ENCODE results near the gene OLA1. TPM values are rescaled to one million over a fixed set of nuclear protein-coding genes. Genes with fewer than 3 reads are reported as not detected.

The OLA1 gene
- polyA plus RNA-seq, 1 donor from 2014 or later = 134 TPM

DNA sequence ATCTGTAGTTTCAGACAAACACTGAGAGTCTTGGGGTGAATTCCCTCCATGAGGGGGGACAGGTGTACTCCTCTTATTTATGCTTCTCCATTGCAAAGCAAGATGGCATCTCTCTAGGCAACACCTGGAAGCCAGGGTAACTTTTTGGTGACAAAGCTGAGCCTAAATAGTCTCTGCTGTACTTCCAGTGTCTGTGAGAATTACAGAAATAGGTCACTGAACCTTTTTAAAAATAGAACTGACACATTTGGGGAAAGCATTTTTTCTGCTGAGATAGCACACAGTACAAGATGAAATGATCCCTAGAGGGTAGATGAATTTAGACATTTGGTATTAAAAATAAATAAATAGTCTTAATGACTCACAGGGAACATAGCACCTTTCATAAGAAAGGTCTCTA lies 211.5 kb downstream of the OLA1 start:
- H3K27ac ChIP-seq (ENCODE audit: low read length) = no peak overlapping the region
- no peaks in the 10 kb centered on the region for H3K9me3 ChIP-seq (ENCODE audit: low read length)
- H3K9me2 ChIP-seq (ENCODE audit: insufficient read depth, low read length) = no peaks in the 10 kb centered on the region
- H3F3A ChIP-seq (ENCODE audit: insufficient read depth, low read length, poor library complexity, severe bottlenecking) = no peaks in the 10 kb centered on the region
- H3K79me2 ChIP-seq (replicated peaks; ENCODE audit: insufficient read depth, low read length) = no peaks in the 10 kb centered on the region
- H3K36me3 ChIP-seq (ENCODE audit: insufficient read depth, low read length) = no peaks in the 10 kb centered on the region
- H3K27me3 ChIP-seq (ENCODE audit: insufficient read depth, low read depth, low read length) = no peaks in the 10 kb centered on the region
- no peak overlapping the region for H3K9ac ChIP-seq (ENCODE audit: low read length)
- H2AFZ ChIP-seq (ENCODE audit: low read depth, low read length) = no peak overlapping the region
- H4K20me1 ChIP-seq (ENCODE audit: insufficient read depth) = no peaks in the 10 kb centered on the region
- TF ChIP-seq POLR2AphosphoS5 (IDR thresholded peaks at IDR 0.05) (no peak), TAF1 (IDR thresholded peaks at IDR 0.05; ENCODE audit: low read depth) (no peak), RAD21 (conservative IDR thresholded peaks at IDR 0.05) (no peak), EZH2 (IDR thresholded peaks at IDR 0.05; ENCODE audit: borderline replicate concordance, insufficient read depth, low read length, poor library complexity, severe bottlenecking) (no peak)
- H3K4me3 ChIP-seq (ENCODE audit: low read length) = no peak overlapping the region
- H3K4me2 ChIP-seq (ENCODE audit: low read length) = no peak overlapping the region

DNA sequence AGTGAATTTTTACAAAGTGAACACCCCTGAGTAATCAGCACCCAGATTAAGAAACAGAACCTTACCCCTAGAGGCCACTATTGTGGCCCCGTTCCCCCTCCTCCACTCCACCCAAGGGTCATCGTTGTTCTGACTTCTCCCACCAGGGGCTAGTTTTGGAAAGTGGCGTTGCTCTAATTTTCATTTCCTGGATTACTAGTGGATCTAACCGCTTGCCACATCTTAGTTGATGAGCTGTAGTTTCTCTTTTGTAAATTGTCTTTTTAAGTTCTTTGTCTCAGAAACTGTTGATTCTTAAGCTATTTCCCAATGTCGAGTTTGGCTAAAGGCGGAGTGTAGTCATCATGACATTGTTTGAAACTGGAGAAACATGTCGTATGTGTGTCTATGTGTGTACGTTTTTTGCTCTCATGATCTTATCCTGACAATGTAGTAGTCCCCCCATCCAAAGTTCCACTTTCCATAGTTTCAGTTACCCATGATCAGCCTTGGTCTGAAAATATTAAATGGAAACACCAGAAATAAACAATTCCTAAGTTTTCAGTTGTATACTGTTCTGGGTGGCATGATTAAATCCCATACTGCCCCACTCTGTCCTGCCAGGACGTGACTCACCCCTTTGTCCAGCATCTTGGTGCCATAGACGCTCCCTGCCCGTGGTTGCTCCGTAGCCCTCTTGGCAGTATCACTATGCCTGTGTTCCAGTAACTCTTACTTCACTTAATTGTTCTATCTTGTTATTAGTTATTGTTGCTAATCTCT lies 212.2 kb downstream of the OLA1 start:
- TF ChIP-seq, protein P1, sequence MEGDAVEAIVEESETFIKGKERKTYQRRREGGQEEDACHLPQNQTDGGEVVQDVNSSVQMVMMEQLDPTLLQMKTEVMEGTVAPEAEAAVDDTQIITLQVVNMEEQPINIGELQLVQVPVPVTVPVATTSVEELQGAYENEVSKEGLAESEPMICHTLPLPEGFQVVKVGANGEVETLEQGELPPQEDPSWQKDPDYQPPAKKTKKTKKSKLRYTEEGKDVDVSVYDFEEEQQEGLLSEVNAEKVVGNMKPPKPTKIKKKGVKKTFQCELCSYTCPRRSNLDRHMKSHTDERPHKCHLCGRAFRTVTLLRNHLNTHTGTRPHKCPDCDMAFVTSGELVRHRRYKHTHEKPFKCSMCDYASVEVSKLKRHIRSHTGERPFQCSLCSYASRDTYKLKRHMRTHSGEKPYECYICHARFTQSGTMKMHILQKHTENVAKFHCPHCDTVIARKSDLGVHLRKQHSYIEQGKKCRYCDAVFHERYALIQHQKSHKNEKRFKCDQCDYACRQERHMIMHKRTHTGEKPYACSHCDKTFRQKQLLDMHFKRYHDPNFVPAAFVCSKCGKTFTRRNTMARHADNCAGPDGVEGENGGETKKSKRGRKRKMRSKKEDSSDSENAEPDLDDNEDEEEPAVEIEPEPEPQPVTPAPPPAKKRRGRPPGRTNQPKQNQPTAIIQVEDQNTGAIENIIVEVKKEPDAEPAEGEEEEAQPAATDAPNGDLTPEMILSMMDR (IDR thresholded peaks at IDR 0.05; ENCODE audit: poor library complexity, severe bottlenecking) = no peak
- no peak for TF ChIP-seq EP300 (conservative IDR thresholded peaks at IDR 0.05; ENCODE audit: poor library complexity, severe bottlenecking)
- no peak for TF ChIP-seq RAD21 (conservative IDR thresholded peaks at IDR 0.05)
- TF ChIP-seq SMC3 (conservative IDR thresholded peaks at IDR 0.05; ENCODE audit: poor library complexity) = no peak
- no peak for TF ChIP-seq EZH2 (IDR thresholded peaks at IDR 0.05; ENCODE audit: borderline replicate concordance, insufficient read depth, low read length, poor library complexity, severe bottlenecking)
- no peak for TF ChIP-seq TAF1 (IDR thresholded peaks at IDR 0.05; ENCODE audit: low read depth)
- TF ChIP-seq, protein P2, sequence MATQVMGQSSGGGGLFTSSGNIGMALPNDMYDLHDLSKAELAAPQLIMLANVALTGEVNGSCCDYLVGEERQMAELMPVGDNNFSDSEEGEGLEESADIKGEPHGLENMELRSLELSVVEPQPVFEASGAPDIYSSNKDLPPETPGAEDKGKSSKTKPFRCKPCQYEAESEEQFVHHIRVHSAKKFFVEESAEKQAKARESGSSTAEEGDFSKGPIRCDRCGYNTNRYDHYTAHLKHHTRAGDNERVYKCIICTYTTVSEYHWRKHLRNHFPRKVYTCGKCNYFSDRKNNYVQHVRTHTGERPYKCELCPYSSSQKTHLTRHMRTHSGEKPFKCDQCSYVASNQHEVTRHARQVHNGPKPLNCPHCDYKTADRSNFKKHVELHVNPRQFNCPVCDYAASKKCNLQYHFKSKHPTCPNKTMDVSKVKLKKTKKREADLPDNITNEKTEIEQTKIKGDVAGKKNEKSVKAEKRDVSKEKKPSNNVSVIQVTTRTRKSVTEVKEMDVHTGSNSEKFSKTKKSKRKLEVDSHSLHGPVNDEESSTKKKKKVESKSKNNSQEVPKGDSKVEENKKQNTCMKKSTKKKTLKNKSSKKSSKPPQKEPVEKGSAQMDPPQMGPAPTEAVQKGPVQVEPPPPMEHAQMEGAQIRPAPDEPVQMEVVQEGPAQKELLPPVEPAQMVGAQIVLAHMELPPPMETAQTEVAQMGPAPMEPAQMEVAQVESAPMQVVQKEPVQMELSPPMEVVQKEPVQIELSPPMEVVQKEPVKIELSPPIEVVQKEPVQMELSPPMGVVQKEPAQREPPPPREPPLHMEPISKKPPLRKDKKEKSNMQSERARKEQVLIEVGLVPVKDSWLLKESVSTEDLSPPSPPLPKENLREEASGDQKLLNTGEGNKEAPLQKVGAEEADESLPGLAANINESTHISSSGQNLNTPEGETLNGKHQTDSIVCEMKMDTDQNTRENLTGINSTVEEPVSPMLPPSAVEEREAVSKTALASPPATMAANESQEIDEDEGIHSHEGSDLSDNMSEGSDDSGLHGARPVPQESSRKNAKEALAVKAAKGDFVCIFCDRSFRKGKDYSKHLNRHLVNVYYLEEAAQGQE (IDR thresholded peaks at IDR 0.05; ENCODE audit: borderline replicate concordance) = no peak
- no peak for TF ChIP-seq MXI1 (conservative IDR thresholded peaks at IDR 0.05; ENCODE audit: poor library complexity, severe bottlenecking)
- no peak for TF ChIP-seq POLR2AphosphoS5 (IDR thresholded peaks at IDR 0.05)
- H3K27ac ChIP-seq (ENCODE audit: low read length) = no peak overlapping the region
- H4K20me1 ChIP-seq (ENCODE audit: insufficient read depth) = no peaks in the 10 kb centered on the region
- no peaks in the 10 kb centered on the region for H3K9me3 ChIP-seq (ENCODE audit: low read length)
- no peak overlapping the region for H3K9ac ChIP-seq (ENCODE audit: low read length)
- H3K4me3 ChIP-seq (ENCODE audit: low read length) = no peak overlapping the region
- H3K36me3 ChIP-seq (ENCODE audit: insufficient read depth, low read length) = no peaks in the 10 kb centered on the region
- no peaks in the 10 kb centered on the region for H3F3A ChIP-seq (ENCODE audit: insufficient read depth, low read length, poor library complexity, severe bottlenecking)
- no peaks in the 10 kb centered on the region for H3K79me2 ChIP-seq (replicated peaks; ENCODE audit: insufficient read depth, low read length)
- H3K4me2 ChIP-seq (ENCODE audit: low read length) = no peak overlapping the region
- H3K9me2 ChIP-seq (ENCODE audit: insufficient read depth, low read length) = no peaks in the 10 kb centered on the region
- no peak overlapping the region for H2AFZ ChIP-seq (ENCODE audit: low read depth, low read length)
- H3K27me3 ChIP-seq (ENCODE audit: insufficient read depth, low read depth, low read length) = no peaks in the 10 kb centered on the region
